GM12872 (cell line): ENCODE results near the gene GDPD4.
A peak's percentile ranks its signal among the peaks of the same experiment; 100 is the strongest.

Source experiments
- TF ChIP-seq, protein P1 (sequence below): IDR thresholded peaks from 3 replicates; pipeline ENCODE4 v1.5.1; 2011; ENCODE audit warnings: low read depth, mild to moderate bottlenecking, low read length, moderate library complexity; ENCODE audit not compliant: insufficient read depth

The GDPD4 gene

DNA sequence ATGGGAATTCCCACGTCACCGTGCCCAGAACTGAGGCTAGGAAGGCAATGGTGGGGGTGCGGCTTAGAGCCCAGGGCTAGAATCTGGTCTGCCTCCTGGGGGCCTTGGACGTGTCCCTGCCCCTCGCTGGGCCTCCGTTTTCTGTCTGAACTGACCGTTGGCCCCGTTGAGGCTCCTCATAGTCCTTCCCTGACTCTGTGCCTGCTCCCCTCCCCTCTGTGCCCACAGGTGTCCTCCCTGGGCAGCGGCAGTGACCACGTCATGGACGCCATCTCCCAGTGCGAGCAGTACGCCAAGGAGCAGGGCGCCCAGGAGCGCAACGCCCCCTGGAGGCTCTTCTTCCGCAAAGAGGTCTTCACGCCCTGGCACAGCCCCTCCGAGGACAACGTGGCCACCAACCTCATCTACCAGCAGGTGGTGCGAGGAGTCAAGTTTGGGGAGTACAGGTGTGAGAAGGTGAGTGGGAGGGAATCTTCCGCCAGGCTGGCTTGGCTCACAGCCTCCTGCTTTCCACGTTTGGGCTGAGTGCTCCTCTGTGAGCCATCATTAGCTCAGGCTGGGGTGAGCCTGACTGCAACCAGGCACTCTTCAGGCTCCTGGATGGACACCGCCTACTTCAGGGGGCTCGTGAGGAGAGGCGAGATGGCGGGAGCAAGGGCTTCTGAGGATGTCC, 109.5 kb downstream of the GDPD4 start:
- TF ChIP-seq, protein P1, sequence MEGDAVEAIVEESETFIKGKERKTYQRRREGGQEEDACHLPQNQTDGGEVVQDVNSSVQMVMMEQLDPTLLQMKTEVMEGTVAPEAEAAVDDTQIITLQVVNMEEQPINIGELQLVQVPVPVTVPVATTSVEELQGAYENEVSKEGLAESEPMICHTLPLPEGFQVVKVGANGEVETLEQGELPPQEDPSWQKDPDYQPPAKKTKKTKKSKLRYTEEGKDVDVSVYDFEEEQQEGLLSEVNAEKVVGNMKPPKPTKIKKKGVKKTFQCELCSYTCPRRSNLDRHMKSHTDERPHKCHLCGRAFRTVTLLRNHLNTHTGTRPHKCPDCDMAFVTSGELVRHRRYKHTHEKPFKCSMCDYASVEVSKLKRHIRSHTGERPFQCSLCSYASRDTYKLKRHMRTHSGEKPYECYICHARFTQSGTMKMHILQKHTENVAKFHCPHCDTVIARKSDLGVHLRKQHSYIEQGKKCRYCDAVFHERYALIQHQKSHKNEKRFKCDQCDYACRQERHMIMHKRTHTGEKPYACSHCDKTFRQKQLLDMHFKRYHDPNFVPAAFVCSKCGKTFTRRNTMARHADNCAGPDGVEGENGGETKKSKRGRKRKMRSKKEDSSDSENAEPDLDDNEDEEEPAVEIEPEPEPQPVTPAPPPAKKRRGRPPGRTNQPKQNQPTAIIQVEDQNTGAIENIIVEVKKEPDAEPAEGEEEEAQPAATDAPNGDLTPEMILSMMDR, result peak; percentile 63

DNA sequence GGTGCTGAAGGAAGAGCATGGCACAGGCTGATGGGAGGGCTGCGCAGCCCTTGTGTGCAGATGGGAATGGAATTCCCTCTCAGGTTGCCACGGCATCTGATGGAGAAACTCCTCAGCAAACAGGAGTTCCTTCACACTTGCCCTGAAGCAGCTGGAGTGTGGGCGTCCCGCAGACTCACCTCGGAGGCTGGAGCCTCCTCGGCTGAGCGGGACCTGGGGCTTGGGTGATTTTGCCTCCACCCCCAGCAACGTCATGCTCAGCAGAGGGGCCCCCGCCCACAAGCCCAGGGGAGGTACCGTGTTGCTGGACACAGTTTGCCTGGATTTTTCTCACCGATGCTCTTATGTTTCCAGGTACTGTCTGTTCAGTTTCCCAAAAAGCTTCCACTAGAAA, 110.1 kb downstream of the GDPD4 start:
- TF ChIP-seq, protein P1, result no peak

DNA sequence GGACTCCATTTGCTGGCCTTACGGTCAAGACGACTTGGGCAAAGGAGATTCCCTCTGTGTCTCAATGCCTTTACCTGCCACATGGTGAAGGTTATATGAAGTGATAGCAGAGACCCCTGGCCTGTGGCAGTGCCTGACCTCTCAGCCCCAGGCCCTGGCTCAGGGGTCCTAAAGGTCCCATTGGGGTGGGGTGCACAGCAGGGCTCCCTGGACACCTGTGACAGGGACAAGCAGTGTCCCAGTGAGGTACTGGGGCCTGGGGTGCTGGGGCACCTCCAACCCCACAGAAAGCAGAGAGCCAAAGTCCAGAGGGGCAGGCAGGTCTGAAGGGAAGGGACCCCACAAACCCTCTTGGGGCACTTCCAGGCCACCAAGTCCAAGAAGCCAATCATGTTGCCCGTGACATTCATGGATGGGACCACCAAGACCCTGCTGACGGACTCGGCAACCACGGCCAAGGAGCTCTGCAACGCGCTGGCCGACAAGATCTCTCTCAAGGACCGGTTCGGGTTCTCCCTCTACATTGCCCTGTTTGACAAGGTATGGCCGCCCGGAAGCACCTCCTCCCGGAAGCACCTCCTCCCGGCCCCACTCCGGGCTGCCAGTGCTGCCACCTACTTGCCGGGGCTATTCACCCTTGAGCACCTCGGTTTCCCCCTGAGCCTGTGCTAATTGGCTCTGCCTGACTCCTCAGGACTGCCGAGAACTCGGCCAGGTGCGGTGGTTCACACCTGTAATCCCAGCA, 111.0 kb downstream of the GDPD4 start:
- TF ChIP-seq, protein P1, result no peak

DNA sequence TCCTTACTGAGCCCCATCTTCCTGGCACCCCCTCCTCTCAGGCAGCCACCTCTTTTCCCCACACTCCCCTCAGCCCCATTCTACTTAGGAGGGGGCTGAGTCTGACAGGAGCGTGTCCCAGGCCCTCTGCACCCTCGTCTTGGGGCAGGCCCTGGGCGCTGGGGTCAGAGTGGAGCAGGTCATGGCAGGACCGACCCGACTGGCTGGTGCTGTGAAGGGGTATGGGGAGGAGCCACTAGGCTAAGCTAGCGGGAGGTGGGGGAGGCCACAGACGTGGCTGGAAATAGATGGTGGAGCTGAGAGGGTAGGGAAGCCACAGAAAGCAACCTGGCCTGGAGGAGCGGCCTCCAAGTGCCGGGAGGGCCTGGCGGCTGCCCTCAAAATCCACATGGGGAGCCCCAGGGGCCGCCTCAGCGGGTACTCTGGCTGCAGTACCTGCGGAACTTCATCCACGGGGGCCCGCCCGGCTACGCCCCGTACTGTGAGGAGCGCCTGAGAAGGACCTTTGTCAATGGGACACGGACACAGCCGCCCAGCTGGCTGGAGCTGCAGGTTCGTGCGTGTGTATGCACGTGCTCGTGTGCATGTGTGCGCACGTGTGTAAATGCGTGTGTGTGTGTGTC, 111.8 kb downstream of the GDPD4 start:
- TF ChIP-seq, protein P1, result no peak

DNA sequence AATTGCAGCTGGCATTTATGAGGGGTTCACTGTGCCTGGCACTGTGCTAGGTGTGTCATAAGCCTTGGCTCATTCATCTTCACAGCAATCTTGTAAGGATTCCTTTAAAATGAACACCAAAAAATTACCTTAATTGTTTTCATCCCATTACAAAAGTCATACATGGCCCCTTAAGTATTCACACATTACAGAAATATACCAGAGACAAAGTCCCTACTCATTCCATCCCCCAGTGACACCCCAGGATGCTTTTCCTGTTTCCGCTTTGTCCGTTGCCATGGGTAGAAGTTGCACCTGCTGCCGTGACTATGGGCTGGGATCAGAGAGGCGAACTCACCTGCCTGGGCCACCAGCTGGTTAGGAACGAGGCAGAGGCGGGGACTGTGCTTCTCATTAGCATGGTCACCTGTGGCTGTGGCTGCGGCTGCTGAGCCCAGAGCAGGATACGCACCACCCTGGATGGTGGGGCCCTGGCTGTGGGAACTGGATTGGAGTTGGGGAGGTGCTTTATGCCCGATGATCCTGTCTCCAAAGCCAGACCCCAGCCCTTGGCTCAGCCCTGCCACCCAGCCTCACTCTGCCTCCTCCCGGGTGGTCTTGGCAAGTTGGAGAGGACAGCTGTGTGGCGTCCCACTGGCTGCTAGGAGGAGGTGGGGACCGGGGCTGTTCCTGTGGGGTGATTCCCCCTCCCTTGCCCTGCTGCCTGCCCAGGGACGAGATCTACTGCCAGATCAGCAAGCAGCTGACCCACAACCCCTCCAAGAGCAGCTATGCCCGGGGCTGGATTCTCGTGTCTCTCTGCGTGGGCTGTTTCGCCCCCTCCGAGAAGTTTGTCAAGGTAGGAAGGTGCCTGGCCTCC, 112.6 kb downstream of the GDPD4 start:
- TF ChIP-seq, protein P1, result no peak

DNA sequence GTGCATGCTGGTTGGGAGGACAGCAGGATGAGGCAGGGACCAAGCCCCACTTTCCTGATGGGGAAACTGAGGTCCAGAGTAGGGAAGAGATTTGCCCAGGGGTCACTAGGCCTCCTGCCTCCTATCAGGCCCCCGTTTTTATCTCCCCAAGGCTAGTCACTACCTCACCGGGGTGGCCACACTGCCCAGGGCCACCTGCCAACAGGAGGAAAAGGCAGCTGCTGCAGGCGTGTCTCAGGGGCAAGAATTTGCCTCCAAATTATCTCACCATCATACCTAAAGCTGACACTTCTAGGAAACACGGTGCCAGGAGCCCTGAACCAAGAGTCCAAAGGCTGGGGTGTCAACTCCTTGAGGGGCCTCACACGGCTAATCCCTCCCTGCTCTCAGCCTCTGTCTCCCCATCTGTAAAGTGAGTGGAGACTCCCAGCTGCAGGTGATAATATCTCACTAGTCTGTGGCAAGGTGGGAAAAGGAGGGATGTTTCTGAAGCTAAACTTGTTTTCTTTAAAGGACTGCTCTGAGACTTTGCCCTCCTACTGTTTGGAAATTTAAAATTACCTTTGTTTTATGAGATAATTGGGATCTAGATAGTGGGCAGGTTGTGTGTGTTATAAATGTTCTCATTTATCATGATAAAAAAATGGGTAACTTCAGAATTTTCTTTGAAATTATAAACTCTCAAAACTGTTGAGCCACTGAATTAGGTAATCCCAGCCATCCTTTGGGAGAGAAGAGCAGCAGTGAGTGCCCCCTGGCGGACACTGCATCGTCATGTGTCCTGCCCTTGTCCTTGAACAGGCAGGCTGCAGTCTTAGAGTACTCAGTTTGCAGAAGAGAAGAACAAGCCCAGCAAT, 113.5 kb downstream of the GDPD4 start:
- TF ChIP-seq, protein P1, result peak; percentile 88
